ENCODE data around the gene PPP4R2. TPM values are rescaled to one million over a fixed set of nuclear protein-coding genes. Genes with fewer than 3 reads are reported as not detected.

Gene PPP4R2
- total and polyA plus RNA-seq, 3 donors from 2014 or later = 38.1 to 68.2 (median 67.7) TPM

DNA sequence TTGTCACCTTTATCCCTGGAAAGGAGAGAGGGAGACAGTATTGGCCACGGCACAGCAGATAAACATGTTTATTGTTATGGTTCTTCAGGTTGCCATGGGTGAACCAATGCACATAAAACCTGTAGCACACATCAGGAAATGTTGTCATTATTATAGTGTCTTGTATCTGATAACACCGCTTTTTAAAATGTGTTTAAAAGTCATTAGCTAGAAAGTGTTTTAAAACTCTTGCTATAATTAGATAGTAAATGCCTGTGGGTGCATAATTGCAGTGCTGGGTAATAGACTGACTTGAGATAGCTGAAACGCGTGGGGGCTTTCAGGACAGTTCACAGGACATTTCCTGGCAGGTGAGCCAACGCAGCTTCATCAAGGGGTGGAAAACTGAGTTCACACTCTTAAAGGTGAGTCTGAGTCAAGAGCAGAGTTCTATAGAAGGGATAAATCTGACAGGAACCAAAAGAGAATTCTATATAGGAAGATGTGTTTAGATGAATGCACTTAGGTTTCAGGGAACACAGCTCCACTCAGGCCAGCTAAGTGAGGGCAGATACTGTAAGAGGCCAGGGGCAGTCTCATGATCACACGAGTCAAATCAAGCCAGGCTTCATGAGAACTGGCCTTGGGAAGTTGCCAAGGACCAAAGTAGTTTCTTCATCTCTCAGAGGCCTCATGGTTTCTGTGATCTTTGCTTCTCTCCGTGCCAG is 35.6 kb upstream of the PPP4R2 start:
- intact Hi-C loops (cut with DNase I; ENCODE audit: low total_unique reads) = no loop called here
- Histone ChIP-seq H3K36me3 (ENCODE audit: low read depth, missing control alignments) (no peaks in the 10 kb centered on the region), H3K4me3 (no peak overlapping the region), H3K4me1 (peaks cover 34% of the 10 kb centered on the region), H3K27ac (peak overlapping the region; percentile 55 to 71), H3K9me3 (no peaks in the 10 kb centered on the region), H3K27me3 (no peaks in the 10 kb centered on the region)
- WGBS, 2 donors = 58 to 70% methylated on average over 7 of the region's 7 CpGs
- peak; percentile 80 for DNase-seq
- TF ChIP-seq POLR2A (IDR thresholded peaks at IDR 0.05) = no peak
- TF ChIP-seq, protein P1, sequence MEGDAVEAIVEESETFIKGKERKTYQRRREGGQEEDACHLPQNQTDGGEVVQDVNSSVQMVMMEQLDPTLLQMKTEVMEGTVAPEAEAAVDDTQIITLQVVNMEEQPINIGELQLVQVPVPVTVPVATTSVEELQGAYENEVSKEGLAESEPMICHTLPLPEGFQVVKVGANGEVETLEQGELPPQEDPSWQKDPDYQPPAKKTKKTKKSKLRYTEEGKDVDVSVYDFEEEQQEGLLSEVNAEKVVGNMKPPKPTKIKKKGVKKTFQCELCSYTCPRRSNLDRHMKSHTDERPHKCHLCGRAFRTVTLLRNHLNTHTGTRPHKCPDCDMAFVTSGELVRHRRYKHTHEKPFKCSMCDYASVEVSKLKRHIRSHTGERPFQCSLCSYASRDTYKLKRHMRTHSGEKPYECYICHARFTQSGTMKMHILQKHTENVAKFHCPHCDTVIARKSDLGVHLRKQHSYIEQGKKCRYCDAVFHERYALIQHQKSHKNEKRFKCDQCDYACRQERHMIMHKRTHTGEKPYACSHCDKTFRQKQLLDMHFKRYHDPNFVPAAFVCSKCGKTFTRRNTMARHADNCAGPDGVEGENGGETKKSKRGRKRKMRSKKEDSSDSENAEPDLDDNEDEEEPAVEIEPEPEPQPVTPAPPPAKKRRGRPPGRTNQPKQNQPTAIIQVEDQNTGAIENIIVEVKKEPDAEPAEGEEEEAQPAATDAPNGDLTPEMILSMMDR (IDR thresholded peaks at IDR 0.05) = no peak

DNA sequence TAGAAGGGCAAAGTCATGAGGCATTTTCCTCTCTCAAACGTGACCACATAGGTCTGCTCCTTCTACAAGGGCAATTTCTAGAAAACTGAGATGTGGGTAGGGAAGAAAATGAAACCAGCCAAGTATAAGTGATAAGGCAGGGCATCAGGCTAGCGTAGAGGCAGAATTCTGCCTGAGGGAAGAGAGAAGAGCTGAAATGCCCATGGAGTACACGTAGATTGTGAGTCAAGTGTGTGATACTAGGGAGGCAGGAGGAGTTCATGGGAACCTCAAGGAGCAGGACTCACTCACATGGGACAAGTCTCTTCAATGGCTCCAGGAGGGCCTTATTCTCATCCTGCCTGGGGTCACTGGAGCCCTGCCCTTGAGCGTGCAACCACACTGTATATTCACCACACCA is 34.9 kb upstream of the PPP4R2 start:
- H3K36me3 ChIP-seq (ENCODE audit: low read depth, missing control alignments) = no peaks in the 10 kb centered on the region
- intact Hi-C loops (cut with DNase I; ENCODE audit: low total_unique reads) = no loop called here
- peak overlapping the region; percentile 55 to 71 for H3K27ac ChIP-seq
- DNase-seq = no peak
- no peaks in the 10 kb centered on the region for H3K27me3 ChIP-seq
- 67 to 70% methylated on average over 4 of the region's 4 CpGs for WGBS, 2 donors
- TF ChIP-seq POLR2A (IDR thresholded peaks at IDR 0.05) = no peak
- TF ChIP-seq, protein P1 (IDR thresholded peaks at IDR 0.05) = no peak
- peaks cover 28% of the 10 kb centered on the region for H3K4me1 ChIP-seq
- no peaks in the 10 kb centered on the region for H3K9me3 ChIP-seq
- no peak overlapping the region for H3K4me3 ChIP-seq

DNA sequence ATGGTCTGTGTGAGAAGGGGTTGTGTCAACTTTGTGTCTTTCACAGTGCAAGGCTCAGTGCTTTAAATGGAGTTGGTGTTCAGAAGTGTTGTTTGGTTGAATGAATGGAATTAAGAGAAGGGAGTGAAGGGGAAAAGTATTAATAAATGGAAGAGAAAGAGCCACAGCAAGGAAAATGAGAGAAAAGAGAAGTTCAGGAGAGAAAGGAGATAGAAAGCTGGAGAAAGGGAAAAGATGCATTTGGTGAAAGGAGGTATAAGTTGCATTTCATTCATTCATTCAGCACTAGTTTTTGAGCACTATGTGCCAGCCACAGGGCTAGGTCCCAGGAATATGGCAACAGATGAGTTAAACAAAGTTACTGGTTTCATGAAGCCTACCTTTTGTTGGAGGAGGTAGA is 34.3 kb upstream of the PPP4R2 start:
- Histone ChIP-seq H3K4me3 (no peak overlapping the region), H3K27me3 (no peaks in the 10 kb centered on the region), H3K4me1 (peaks cover 23% of the 10 kb centered on the region), H3K27ac (peak overlapping the region; percentile 55 to 71), H3K9me3 (no peaks in the 10 kb centered on the region), H3K36me3 (ENCODE audit: low read depth, missing control alignments) (no peaks in the 10 kb centered on the region)
- no peak for DNase-seq
- intact Hi-C loops (cut with DNase I; ENCODE audit: low total_unique reads) = no loop called here
- TF ChIP-seq POLR2A (IDR thresholded peaks at IDR 0.05) = no peak
- TF ChIP-seq, protein P1 (IDR thresholded peaks at IDR 0.05) = no peak

DNA sequence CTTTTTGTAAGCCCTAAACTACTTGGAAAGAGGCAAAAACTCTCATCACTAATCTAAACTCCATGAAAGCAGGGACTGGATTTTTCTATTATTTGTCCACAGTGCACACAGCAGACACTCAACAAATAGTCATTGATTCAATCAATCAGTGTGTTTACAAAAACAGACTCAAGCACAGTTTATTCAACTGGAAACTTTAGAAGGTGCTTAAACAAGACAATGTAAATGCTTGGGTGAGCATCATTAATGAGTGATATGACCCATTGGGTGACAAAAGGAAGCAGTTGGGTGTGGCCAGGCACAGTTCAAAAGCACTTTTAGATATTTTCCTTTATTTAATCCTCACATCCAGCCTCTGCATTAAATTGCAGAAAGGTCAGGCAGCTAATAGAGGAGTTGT is 32.0 kb upstream of the PPP4R2 start:
- Histone ChIP-seq H3K4me3 (no peak overlapping the region), H3K9me3 (no peaks in the 10 kb centered on the region), H3K27ac (no peak overlapping the region), H3K4me1 (peaks cover 13% of the 10 kb centered on the region), H3K27me3 (no peaks in the 10 kb centered on the region), H3K36me3 (ENCODE audit: low read depth, missing control alignments) (no peaks in the 10 kb centered on the region)
- DNase-seq = no peak
- intact Hi-C loops (cut with DNase I; ENCODE audit: low total_unique reads) = no loop called here
- no peak for TF ChIP-seq POLR2A (IDR thresholded peaks at IDR 0.05)
- TF ChIP-seq, protein P1 (IDR thresholded peaks at IDR 0.05) = no peak

DNA sequence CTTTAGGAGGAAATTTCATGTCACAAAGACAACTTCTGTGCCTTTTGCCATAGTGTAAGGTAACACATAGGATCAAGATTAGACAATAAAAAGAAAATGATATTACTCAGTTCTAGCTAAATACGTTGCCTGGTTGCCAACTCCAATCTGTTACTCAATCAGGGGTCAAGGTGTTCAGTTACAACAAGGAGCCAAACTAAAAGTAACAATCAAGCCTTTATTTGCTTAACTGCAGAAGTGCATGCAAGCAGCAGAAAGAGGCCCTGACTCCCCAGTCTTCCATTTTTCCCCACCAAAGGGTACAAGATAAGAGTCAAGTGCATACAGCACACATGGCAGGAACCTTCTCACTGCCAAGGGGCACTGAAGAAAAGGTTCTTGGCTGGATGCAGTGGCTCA is 28.3 kb upstream of the PPP4R2 start:
- 60 to 85% methylated on average over 1 of the region's 1 CpG for WGBS, 2 donors
- intact Hi-C loops (cut with DNase I; ENCODE audit: low total_unique reads) = no loop called here
- no peak for DNase-seq
- no peaks in the 10 kb centered on the region for H3K9me3 ChIP-seq
- H3K4me3 ChIP-seq = no peak overlapping the region
- no peaks in the 10 kb centered on the region for H3K4me1 ChIP-seq
- no peaks in the 10 kb centered on the region for H3K27me3 ChIP-seq
- TF ChIP-seq, protein P1 (IDR thresholded peaks at IDR 0.05) = no peak
- TF ChIP-seq POLR2A (IDR thresholded peaks at IDR 0.05) = no peak
- no peaks in the 10 kb centered on the region for H3K36me3 ChIP-seq (ENCODE audit: low read depth, missing control alignments)
- H3K27ac ChIP-seq = no peak overlapping the region
